Kidney epithelial cell (primary cell): Measurements from ENCODE around the gene EBF4. TPM values are rescaled to one million over a fixed set of nuclear protein-coding genes. Genes with fewer than 3 reads are reported as not detected.

ENCODE experiments used
- DNase-seq: peaks from one replicate; pipeline ENCODE4 v3.0.0-alpha.2; 2010; ENCODE audit warnings: low read depth
- H3K27me3 ChIP-seq: 2 replicates; pipeline ENCODE4 v1.6.0; 2011; ENCODE audit warnings: low read length; ENCODE audit not compliant: control insufficient read depth, insufficient read depth
- H3K36me3 ChIP-seq: 2 replicates; pipeline ENCODE4 v1.5.1; 2011; ENCODE audit warnings: low read length; ENCODE audit not compliant: control insufficient read depth, insufficient read depth
- H3K4me3 ChIP-seq: 2 replicates; pipeline ENCODE4 v1.5.1; 2011; ENCODE audit warnings: low read depth, mild to moderate bottlenecking, control low read depth, low read length
- CTCF ChIP-seq: IDR thresholded peaks from 2 replicates; pipeline ENCODE4 v1.5.1; 2011; ENCODE audit warnings: mild to moderate bottlenecking, moderate library complexity, low read length, control low read depth, inconsistent platforms; ENCODE audit not compliant: insufficient read depth, poor library complexity, severe bottlenecking
- total RNA-seq: library from RNA; depleted of rRNA; stranded (reverse); fragments of >200 nt; gene quantifications from 2 replicates; pipeline ENCODE4 v1.2.3, GENCODE V29; 2015

EBF4 gene
- total RNA-seq, 1 donor from 2014 or later = 8.1 TPM

- H3K36me3 ChIP-seq = no peaks in the 10 kb centered on the region
- no peak overlapping the region for H3K4me3 ChIP-seq
- peaks cover 2% of the 10 kb centered on the region for H3K27me3 ChIP-seq
- DNase-seq = no peak
- no peak for TF ChIP-seq CTCF
Observed at GRCh38 chr20:2783908-2784566, 91.5 kb downstream of the EBF4 start.

- no peaks in the 10 kb centered on the region for H3K36me3 ChIP-seq
- no peak for DNase-seq
- H3K27me3 ChIP-seq = peaks cover 11% of the 10 kb centered on the region
- no peak overlapping the region for H3K4me3 ChIP-seq
- TF ChIP-seq CTCF = no peak
Observed at GRCh38 chr20:2793471-2793870, 100.9 kb downstream of the EBF4 start.

DNA sequence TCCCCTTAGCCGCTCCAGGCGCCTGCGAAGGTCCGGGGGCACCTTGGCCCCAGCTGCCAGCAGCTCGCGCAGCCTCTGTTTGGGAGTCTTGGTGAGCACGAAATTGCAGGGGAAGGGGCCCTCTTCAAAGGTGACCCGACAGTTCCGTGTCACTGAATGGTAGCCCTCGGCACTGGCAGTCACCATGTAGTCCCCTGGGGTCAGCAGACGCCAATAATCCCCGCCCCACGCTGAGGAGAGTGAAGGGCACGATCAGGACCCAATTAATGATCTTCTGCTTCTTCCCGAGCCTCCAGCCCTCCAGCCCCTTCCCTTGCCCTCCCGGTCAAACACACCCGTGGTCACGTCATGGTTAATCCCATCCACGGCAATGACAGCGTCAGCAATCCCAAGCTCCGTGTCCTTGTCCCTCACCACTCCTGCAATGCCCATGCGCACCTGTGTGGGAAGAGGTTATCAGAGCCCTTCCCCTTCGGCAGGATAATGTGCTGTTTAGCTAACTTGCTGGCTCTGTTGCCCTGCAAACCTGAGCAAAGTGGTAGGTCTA, 101.7 kb downstream of the EBF4 start:
- Histone ChIP-seq H3K4me3 (no peak overlapping the region), H3K36me3 (no peaks in the 10 kb centered on the region), H3K27me3 (peaks cover 17% of the 10 kb centered on the region)
- TF ChIP-seq CTCF = no peak
- no peak for DNase-seq

DNA sequence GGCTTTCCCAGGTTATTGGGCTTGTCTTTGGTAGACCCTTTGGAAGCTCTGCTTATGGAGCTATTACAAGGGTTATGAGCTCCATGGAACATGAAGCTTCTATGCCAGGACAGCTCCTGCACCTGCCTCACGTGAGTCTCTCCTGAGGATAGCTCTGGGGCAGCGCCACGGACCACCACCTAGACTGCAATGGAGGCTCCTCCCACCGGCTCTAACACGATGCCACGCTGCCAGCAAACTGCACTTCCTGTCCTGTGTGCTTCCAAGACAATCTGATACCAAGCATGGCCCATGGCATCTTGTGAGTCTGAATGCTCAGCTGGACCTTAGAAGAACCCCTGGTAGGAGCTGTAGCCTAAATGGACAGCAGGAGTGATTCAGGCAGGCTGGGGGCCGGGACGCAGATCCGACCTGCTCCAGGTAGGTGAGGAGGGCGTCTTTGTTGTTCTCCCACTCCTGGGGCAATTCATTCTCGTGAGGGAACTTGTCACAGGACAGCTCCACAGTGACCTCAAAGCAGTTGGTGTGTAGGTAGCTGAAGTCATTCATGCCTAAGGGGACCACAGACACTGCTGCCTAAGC, 102.4 kb downstream of the EBF4 start:
- no peak overlapping the region for H3K4me3 ChIP-seq
- TF ChIP-seq CTCF = no peak
- H3K27me3 ChIP-seq = peaks cover 24% of the 10 kb centered on the region

GRCh38 chr20:2795451-2795850, 102.9 kb downstream of the EBF4 start:
- Histone ChIP-seq H3K27me3 (peaks cover 25% of the 10 kb centered on the region), H3K4me3 (no peak overlapping the region), H3K36me3 (no peaks in the 10 kb centered on the region)
- no peak for TF ChIP-seq CTCF
- DNase-seq = no peak

More for the DNA sequence above, 102.4 kb downstream of the EBF4 start:
- no peak for DNase-seq
- no peaks in the 10 kb centered on the region for H3K36me3 ChIP-seq
